OCI-M2 (cell line): ENCODE data around the gene EXOSC2.

Experiments used
- DNase-seq: peaks from one replicate; lab custom pipeline; 2025; ENCODE audit not compliant: unreplicated experiment; lab: John Stamatoyannopoulos, UW

The EXOSC2 gene

GRCh38 chr9:130732793-130733221, 39.2 kb downstream of the EXOSC2 start:
- DNase-seq, result no peak

GRCh38 chr9:130735566-130735965, 42.0 kb downstream of the EXOSC2 start:
- DNase-seq, result no peak

GRCh38 chr9:130736834-130737233, 43.3 kb downstream of the EXOSC2 start:
- no peak for DNase-seq

- DNase-seq, result no peak
These were observed 44.7 kb downstream of the EXOSC2 start for GRCh38 chr9:130738281-130738680.

GRCh38 chr9:130739081-130739480, 45.5 kb downstream of the EXOSC2 start:
- no peak for DNase-seq

GRCh38 chr9:130740218-130741023, 46.8 kb downstream of the EXOSC2 start:
- no peak for DNase-seq

GRCh38 chr9:130741024-130741305, 47.4 kb downstream of the EXOSC2 start:
- DNase-seq, result no peak

- no peak for DNase-seq
These were observed 48.4 kb downstream of the EXOSC2 start for GRCh38 chr9:130741831-130742449.

- DNase-seq, result no peak
These were observed 50.1 kb downstream of the EXOSC2 start for GRCh38 chr9:130743656-130744055.

GRCh38 chr9:130745210-130745800, 51.7 kb downstream of the EXOSC2 start:
- DNase-seq, result no peak

- no peak for DNase-seq
These were observed 52.2 kb downstream of the EXOSC2 start for GRCh38 chr9:130745829-130746228.

GRCh38 chr9:130746434-130747212, 53.0 kb downstream of the EXOSC2 start:
- DNase-seq, result no peak

GRCh38 chr9:130751631-130752355, 58.2 kb downstream of the EXOSC2 start:
- no peak for DNase-seq
